Measurements from ENCODE around the gene FHAD1.

The FHAD1 gene

DNA sequence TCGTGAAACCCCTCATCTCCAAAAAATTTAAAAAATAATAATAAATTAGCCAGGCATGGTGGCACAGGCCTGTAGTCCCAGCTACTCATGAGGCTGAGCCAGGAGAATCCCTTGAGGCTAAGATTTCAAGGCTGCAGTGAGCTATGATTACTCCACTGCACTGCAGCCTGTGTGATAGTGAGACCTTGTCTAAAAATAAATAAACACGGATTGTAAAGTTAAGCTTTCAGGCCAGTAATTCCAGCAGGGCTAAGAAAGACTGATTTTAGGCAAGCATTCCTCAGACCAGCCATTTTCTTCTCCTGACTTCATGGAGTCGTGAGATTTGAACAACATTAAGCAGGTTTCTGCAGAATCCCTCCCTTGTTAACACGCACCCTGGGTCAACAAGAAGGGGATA lies 85.5 kb downstream of the FHAD1 start:
- no peak overlapping the region for H3K4me3 ChIP-seq (ENCODE audit: low read depth, low read length)
- no peak for DNase-seq (ENCODE audit: low read depth)
- TF ChIP-seq, protein P1, sequence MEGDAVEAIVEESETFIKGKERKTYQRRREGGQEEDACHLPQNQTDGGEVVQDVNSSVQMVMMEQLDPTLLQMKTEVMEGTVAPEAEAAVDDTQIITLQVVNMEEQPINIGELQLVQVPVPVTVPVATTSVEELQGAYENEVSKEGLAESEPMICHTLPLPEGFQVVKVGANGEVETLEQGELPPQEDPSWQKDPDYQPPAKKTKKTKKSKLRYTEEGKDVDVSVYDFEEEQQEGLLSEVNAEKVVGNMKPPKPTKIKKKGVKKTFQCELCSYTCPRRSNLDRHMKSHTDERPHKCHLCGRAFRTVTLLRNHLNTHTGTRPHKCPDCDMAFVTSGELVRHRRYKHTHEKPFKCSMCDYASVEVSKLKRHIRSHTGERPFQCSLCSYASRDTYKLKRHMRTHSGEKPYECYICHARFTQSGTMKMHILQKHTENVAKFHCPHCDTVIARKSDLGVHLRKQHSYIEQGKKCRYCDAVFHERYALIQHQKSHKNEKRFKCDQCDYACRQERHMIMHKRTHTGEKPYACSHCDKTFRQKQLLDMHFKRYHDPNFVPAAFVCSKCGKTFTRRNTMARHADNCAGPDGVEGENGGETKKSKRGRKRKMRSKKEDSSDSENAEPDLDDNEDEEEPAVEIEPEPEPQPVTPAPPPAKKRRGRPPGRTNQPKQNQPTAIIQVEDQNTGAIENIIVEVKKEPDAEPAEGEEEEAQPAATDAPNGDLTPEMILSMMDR (IDR thresholded peaks at IDR 0.05; ENCODE audit: low read depth, low read length, missing control alignments) = no peak
- in situ Hi-C loops (cut with HindIII; ENCODE audit: low sequenced_read_pairs) = no loop called here

DNA sequence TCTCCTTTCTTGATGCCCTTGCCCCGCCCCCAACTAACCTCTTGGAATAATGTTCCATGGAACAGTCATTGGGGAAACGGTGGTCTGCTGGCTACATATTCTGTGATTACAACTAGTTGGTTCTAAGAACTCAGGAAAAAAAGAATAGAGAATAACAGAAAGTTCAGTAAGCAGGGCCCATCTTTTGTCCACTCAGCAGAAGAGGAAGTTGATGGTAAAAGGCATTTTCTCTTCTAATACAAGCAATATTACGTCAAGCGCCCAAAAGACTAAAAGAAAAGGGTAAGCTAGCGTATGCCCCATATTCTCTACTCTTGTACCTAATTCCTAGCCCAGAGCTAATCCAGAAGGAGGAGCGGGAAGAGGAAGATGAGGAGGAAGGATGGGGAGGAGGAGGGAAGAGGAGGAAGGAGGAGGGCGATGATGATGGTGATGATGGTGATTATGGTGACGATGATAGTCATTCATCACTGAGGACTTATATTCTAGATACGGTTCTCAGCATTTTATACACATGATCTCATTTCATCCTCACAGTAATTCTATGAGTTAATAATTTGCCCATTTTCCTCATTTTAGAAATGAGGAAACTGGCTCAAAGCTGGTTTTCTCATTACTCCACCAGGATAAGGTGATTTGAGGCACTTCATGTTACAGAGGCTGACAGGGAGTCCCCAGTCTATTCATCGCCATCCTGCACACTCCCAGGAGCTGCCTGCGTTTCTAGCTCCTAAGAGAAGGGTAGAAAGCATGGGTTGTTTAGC lies 86.1 kb downstream of the FHAD1 start:
- in situ Hi-C loops (cut with HindIII; ENCODE audit: low sequenced_read_pairs) = no loop called here

DNA sequence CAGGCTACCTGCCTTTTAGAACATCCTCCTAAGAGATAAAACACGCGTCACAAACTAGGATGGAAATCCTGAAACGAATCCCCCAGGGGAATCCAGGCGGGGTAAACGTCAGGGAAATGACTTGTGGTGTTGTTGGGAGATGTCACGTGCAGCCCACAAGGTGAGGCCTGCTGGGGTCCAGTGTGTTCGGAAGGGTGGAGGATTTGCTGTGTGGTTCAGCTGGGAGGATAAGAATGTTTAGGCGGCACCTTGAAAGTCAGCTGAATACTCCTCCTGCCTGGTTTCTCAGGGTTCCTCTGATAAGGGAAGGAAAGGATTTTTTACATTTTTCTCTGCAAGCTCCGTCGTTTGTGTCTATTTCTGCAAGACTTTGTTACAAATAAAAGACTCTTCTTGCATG lies 88.0 kb downstream of the FHAD1 start:
- DNase-seq (ENCODE audit: low read depth) = no peak
- TF ChIP-seq, protein P1 (IDR thresholded peaks at IDR 0.05; ENCODE audit: low read depth, low read length, missing control alignments) = no peak
- no peak overlapping the region for H3K4me3 ChIP-seq (ENCODE audit: low read depth, low read length)
- in situ Hi-C loops (cut with HindIII; ENCODE audit: low sequenced_read_pairs) = no loop called here

More for the DNA sequence above, 86.1 kb downstream of the FHAD1 start:
- no peak for DNase-seq (ENCODE audit: low read depth)
- TF ChIP-seq, protein P1 (IDR thresholded peaks at IDR 0.05; ENCODE audit: low read depth, low read length, missing control alignments) = no peak
- H3K4me3 ChIP-seq (ENCODE audit: low read depth, low read length) = no peak overlapping the region

DNA sequence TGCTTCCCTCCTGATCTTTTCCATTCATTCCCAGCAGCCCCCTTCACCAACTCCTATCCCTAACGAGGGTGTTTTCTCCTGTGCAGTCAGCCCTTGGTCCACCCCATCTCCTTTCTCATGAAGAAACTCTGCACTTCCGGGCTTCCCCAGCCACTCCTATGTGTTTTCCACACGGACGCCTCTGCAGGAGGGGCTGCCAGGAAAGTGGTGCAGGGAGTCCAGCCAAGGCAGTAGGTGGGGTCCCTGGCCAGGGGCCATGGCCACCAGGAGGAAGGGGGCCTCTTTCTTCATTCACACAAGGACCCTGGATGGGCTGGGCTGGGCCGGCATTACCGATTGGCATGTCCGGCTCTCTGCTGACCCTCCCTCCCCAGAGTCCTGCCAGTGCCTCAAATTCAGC lies 89.8 kb downstream of the FHAD1 start:
- DNase-seq (ENCODE audit: low read depth) = no peak
- no peak overlapping the region for H3K4me3 ChIP-seq (ENCODE audit: low read depth, low read length)
- TF ChIP-seq, protein P1 (IDR thresholded peaks at IDR 0.05; ENCODE audit: low read depth, low read length, missing control alignments) = no peak
- in situ Hi-C loops (cut with HindIII; ENCODE audit: low sequenced_read_pairs) = no loop called here

DNA sequence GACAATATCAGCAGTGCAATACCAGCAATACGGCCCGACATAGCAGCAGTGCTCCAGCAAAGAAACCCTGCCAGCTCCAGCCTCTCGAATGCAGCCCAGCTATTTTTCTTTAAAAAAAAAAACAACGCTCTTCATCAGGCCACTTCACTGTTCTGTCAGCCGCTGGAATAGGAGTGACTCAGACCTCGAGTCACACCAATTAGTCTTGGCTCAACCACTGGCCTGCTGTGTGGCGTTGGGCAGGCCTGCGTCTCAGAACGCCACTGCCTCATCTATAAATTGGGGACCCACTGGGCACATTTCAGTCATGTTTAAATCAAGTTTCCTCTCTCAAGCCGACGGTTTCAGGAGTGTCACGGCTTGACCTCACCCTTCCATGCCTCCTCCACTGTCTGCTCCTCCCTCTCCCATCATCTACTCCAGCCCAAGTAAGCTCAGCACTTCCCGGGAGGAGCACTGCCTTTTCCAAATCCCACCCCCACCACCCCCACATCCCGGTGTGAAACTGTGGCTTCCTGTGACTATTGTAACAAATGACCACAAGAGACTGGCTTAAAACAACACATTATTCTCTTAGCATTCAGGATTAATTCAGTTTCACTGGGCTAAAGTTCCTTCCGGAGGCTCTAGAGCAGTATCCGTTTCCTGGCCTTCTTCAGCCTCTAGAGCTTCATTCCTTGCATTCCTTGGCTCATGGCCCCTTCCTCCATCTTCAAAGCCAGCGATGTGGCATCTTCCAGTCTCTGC lies 90.8 kb downstream of the FHAD1 start:
- in situ Hi-C loops (cut with HindIII; ENCODE audit: low sequenced_read_pairs) = no loop called here
- no peak overlapping the region for H3K4me3 ChIP-seq (ENCODE audit: low read depth, low read length)
- DNase-seq (ENCODE audit: low read depth) = peak; percentile 64
- TF ChIP-seq, protein P1 (IDR thresholded peaks at IDR 0.05; ENCODE audit: low read depth, low read length, missing control alignments) = no peak

DNA sequence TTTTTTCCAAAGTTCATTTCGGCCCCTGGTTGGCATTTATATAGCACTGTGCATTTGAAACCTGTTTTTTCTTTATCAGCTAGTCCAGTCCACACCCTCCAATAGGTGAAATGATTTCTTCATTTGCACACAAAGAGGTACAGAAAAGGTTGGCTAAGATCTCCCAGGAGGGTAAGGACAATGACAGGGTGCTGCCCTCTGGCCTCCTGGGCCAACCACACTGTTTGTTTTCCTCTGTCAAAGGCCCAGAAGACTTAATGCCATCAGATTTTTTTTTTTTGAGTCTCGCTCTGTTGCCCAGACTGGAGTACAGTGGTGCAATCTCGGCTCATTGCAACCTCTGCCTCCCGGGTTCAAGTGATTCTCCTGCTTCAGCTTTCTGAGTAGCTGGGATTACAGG lies 92.5 kb downstream of the FHAD1 start:
- no peak for DNase-seq (ENCODE audit: low read depth)
- H3K4me3 ChIP-seq (ENCODE audit: low read depth, low read length) = no peak overlapping the region
- in situ Hi-C loops (cut with HindIII; ENCODE audit: low sequenced_read_pairs) = no loop called here
- TF ChIP-seq, protein P1 (IDR thresholded peaks at IDR 0.05; ENCODE audit: low read depth, low read length, missing control alignments) = no peak
